ENCODE measurements around the gene MYH9. TPM values are rescaled to one million over a fixed set of nuclear protein-coding genes. Genes with fewer than 3 reads are reported as not detected.

MYH9 gene
- total and polyA plus RNA-seq, 4 experiments from 2014 or later: 17.3 to 734 (median 597) TPM

DNA sequence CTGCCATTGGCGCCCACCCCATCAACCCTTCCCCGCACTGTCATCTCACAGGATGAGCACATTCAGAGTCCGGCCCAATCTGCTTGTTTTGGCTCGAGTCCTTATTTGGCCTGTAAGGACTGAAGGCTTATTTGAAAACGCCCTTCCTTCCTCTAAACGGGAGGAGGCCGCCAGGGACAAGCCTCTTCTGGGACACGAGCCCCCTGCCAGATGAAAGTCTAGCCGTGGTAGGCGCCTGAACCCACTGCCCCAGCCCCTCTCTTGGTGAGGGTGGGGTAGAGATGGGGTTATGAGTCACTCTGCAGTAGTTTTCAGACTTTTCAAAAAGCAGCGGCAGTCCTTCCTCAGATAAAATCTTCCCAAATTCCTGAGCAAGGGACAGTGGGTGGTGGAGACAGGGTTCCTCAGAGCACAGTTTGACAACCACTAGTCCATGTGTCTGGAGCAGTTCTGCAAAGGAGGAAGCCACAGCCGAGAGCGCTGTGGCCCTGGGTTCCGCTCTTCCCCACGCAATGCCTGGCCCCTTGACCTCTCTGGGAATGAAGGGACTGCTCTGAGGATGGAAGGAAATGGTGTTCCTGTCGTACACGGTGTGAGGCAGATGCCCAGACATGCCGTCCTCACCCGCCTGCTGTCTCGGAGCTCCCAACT lies 57.0 kb downstream of the MYH9 start:
- intact Hi-C loops (cut with micrococcal nuclease): loop anchor here (5.0 kb wide), 1 partner anchor 37 kb away; no protein-coding TSS in a partner anchor
- Mint-ChIP-seq H3K36me3 (peaks cover 51 to 93% of the 10 kb centered on the region in 2 donors), H3K4me1 (peaks cover 81 to 95% (median 89%) of the 10 kb centered on the region in 4 donors), H3K27ac (peak overlapping the region; percentile 94 to 99 (median 99)), H3K4me3 (peak overlapping the region; percentile 87 to 94 (median 88)), H3K9me3 (peaks cover 0 to 12% (median 0%) of the 10 kb centered on the region in 8 donors), H3K27me3 (no peaks in the 10 kb centered on the region)
- peak overlapping the region; percentile 84 for H3K27ac ChIP-seq (ENCODE audit: low read depth, low read length)
- DNase-seq: peak in 1 of 5 donors; percentile 62
- peaks cover 55% of the 10 kb centered on the region for H3K36me3 ChIP-seq (ENCODE audit: insufficient read depth, low read length)
- H3K4me1 ChIP-seq (ENCODE audit: insufficient read depth, low read length): peaks cover 88% of the 10 kb centered on the region
- H3K4me3 ChIP-seq (ENCODE audit: low read length in 2 of 2): peak overlapping the region in 1 of 2 donors; percentile 53
- no peaks in the 10 kb centered on the region for H3K27me3 ChIP-seq (ENCODE audit: insufficient read depth, low read length)
- ChIA-PET CTCF (ENCODE audit: partially characterized antibody) (interaction anchor here (0.9 to 5.6 kb wide), 13 partner anchors 29 to 156 kb away, joined by 3 to 54 read pairs (median 8); no protein-coding TSS in a partner anchor), POLR2A (ENCODE audit: partially characterized antibody) (interaction anchor here (1.0 to 59.9 kb wide), 17 partner anchors 8 to 151 kb away, joined by 3 to 2535 read pairs (median 11); partner anchors contain the start of genes MYH9 and TXN2)
- H3K9me3 ChIP-seq (ENCODE audit: control insufficient read depth in 1 of 2, low read length in 2 of 2): no peaks in the 10 kb centered on the region

DNA sequence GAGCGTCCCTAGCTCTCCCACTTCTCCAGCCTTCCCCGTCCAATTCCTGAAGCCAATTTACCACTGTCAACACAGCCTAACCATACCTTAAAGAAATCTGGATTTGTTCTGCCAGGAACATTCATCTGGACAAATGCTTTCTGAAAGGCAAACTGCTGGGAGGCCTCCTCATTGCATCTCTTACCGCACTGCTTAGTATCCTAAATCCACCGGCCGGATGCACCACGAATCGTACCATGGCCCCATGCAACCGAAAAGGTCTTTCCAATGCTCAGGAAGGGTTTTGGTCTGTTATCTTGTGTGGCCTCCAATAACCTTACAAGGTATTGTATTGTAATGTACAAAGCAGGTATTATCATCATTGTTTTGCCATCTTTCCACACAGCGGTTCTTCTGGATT lies 57.6 kb downstream of the MYH9 start:
- peak in 1 of 5 donors; percentile 24 for DNase-seq
- H3K27me3 ChIP-seq (ENCODE audit: insufficient read depth, low read length): no peaks in the 10 kb centered on the region
- H3K27ac ChIP-seq (ENCODE audit: low read depth, low read length): peak overlapping the region; percentile 84
- H3K36me3 Mint-ChIP-seq: peaks cover 57 to 92% of the 10 kb centered on the region in 2 donors
- CTCF ChIA-PET (ENCODE audit: partially characterized antibody): interaction anchor here (3.2 kb wide), 1 partner anchor 141 kb away, joined by 17 read pairs; no protein-coding TSS in a partner anchor
- H3K9me3 Mint-ChIP-seq: peaks cover 0 to 12% (median 0%) of the 10 kb centered on the region in 8 donors
- H3K4me1 ChIP-seq (ENCODE audit: insufficient read depth, low read length): peaks cover 81% of the 10 kb centered on the region
- H3K27ac Mint-ChIP-seq: peak overlapping the region; percentile 94 to 99 (median 99)
- peaks cover 57% of the 10 kb centered on the region for H3K36me3 ChIP-seq (ENCODE audit: insufficient read depth, low read length)
- no peaks in the 10 kb centered on the region for H3K9me3 ChIP-seq (ENCODE audit: control insufficient read depth in 1 of 2, low read length in 2 of 2)
- H3K4me1 Mint-ChIP-seq: peaks cover 76 to 92% (median 83%) of the 10 kb centered on the region in 4 donors
- H3K4me3 ChIP-seq (ENCODE audit: low read length in 2 of 2): peak overlapping the region in 1 of 2 donors; percentile 53
- peak overlapping the region; percentile 80 to 94 (median 88) for H3K4me3 Mint-ChIP-seq
- H3K27me3 Mint-ChIP-seq: no peaks in the 10 kb centered on the region
- intact Hi-C loops (cut with micrococcal nuclease): loop anchor here (5.0 kb wide), 1 partner anchor 37 kb away; no protein-coding TSS in a partner anchor
- POLR2A ChIA-PET (ENCODE audit: partially characterized antibody): interaction anchor here (2.0 to 59.9 kb wide), 2 partner anchors 42 to 150 kb away, joined by 7 to 2535 read pairs; partner anchors contain the start of genes MYH9 and TXN2

DNA sequence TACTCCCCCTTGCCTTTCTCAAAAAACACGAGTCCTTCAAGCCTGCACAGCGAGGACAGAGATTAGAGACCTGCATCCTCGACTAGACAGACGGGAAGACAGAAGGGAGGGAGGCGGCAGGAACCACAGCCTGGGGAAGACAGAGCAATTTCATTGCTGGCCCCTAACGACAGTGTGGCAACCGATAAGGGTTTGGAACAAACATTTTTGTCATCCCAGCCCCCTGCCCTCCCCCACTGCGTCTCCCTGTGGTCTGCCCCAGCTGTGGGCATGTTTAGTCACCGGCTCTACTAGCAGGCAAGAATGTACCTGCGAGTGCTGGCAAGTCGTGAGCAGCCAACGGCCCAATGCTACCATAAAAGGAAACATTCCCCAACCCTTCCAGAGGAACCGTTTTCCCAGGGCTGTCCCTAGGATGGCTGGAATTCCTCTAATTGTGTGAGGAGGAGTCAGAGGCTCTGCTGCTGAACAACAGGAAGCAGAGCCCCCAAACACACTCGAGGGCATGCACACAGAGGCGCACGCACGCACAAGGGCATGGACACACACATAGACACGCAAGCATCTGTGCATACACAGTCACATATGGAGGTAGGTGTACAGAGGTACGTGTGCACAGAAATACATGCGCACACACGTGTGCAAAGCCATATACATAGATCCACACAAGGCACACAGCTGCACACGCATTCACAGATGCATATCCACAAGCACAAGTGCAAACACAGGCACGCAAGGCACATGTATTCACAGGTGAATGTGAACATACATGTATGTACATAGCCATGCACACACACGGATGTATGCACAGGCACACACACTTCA lies 58.3 kb downstream of the MYH9 start:
- H3K27me3 Mint-ChIP-seq: no peaks in the 10 kb centered on the region
- Histone ChIP-seq H3K4me1 (ENCODE audit: insufficient read depth, low read length) (peaks cover 75% of the 10 kb centered on the region), H3K36me3 (ENCODE audit: insufficient read depth, low read length) (peaks cover 57% of the 10 kb centered on the region), H3K27ac (ENCODE audit: low read depth, low read length) (peak overlapping the region; percentile 84), H3K4me3 (ENCODE audit: low read length in 2 of 2) (peak overlapping the region in 1 of 2 donors; percentile 42), H3K9me3 (ENCODE audit: control insufficient read depth in 1 of 2, low read length in 2 of 2) (no peaks in the 10 kb centered on the region), H3K27me3 (ENCODE audit: insufficient read depth, low read length) (no peaks in the 10 kb centered on the region)
- H3K36me3 Mint-ChIP-seq: peaks cover 62 to 92% of the 10 kb centered on the region in 2 donors
- H3K4me3 Mint-ChIP-seq: peak overlapping the region; percentile 80 to 94 (median 88)
- peak; percentile 50 to 94 (median 59) for DNase-seq
- H3K27ac Mint-ChIP-seq: peak overlapping the region; percentile 94 to 99 (median 99)
- ChIA-PET CTCF (ENCODE audit: partially characterized antibody) (interaction anchor here (1.1 to 3.6 kb wide), 5 partner anchors 28 to 141 kb away, joined by 3 to 17 read pairs (median 4); no protein-coding TSS in a partner anchor), POLR2A (ENCODE audit: partially characterized antibody) (interaction anchor here (0.5 to 59.9 kb wide), 8 partner anchors 9 to 151 kb away, joined by 3 to 2535 read pairs (median 6); partner anchors contain the start of genes MYH9 and TXN2)
- peaks cover 0 to 12% (median 0%) of the 10 kb centered on the region in 8 donors for H3K9me3 Mint-ChIP-seq
- intact Hi-C loops (cut with micrococcal nuclease): loop anchor here (1.0 to 5.0 kb wide), 2 partner anchors 38 to 141 kb away; no protein-coding TSS in a partner anchor
- peaks cover 71 to 91% (median 77%) of the 10 kb centered on the region in 4 donors for H3K4me1 Mint-ChIP-seq

DNA sequence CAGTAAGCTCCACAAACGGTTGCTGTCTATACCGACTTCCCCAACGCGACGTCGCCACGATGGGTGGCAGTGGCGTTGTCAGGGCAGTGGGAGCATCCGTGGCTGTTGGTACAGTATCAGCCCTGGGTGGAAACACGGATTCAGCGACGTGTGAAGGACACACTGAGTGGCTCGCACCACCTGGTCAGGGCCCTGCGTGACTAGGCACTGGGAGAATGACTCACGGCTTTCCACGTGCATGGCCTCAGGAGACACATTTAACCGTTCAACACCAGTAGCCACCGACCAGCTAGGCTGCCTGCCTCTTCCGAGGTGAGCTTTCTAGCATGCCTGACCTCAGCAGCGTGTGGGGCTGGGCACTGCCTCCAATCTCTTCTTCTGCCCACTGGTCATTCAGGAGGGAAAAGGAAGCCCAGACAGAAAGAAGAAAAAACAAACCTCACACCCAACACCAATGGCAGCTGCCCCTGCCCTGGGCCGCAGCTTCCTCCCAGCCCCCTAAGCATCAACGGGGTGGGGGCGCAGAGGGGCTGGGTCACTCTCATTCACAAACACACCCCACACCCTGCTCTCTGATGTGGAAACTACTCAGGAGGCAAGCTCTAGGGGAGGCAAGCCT lies 59.0 kb downstream of the MYH9 start:
- no peaks in the 10 kb centered on the region for H3K27me3 ChIP-seq (ENCODE audit: insufficient read depth, low read length)
- DNase-seq: peak in 1 of 5 donors; percentile 68
- ChIA-PET POLR2A (ENCODE audit: partially characterized antibody) (interaction anchor here (0.5 to 59.9 kb wide), 12 partner anchors 8 to 152 kb away, joined by 3 to 2535 read pairs (median 6); partner anchors contain the start of genes APOL2, MYH9 and TXN2), CTCF (ENCODE audit: partially characterized antibody) (interaction anchor here (1.1 to 3.6 kb wide), 6 partner anchors 27 to 158 kb away, joined by 3 to 17 read pairs (median 4); no protein-coding TSS in a partner anchor)
- Mint-ChIP-seq H3K27ac (peak overlapping the region; percentile 94 to 99 (median 99)), H3K4me3 (peak overlapping the region; percentile 80 to 94 (median 88)), H3K4me1 (peaks cover 65 to 86% (median 71%) of the 10 kb centered on the region in 4 donors), H3K9me3 (peaks cover 0 to 12% (median 0%) of the 10 kb centered on the region in 8 donors), H3K36me3 (peaks cover 62 to 90% of the 10 kb centered on the region in 2 donors), H3K27me3 (no peaks in the 10 kb centered on the region)
- peak overlapping the region; percentile 84 for H3K27ac ChIP-seq (ENCODE audit: low read depth, low read length)
- intact Hi-C loops (cut with micrococcal nuclease): loop anchor here (1.0 kb wide), 1 partner anchor 142 kb away; no protein-coding TSS in a partner anchor
- H3K4me1 ChIP-seq (ENCODE audit: insufficient read depth, low read length): peaks cover 67% of the 10 kb centered on the region
- peaks cover 62% of the 10 kb centered on the region for H3K36me3 ChIP-seq (ENCODE audit: insufficient read depth, low read length)
- H3K4me3 ChIP-seq (ENCODE audit: low read length in 2 of 2): peak overlapping the region in 1 of 2 donors; percentile 42
- H3K9me3 ChIP-seq (ENCODE audit: control insufficient read depth in 1 of 2, low read length in 2 of 2): no peaks in the 10 kb centered on the region

DNA sequence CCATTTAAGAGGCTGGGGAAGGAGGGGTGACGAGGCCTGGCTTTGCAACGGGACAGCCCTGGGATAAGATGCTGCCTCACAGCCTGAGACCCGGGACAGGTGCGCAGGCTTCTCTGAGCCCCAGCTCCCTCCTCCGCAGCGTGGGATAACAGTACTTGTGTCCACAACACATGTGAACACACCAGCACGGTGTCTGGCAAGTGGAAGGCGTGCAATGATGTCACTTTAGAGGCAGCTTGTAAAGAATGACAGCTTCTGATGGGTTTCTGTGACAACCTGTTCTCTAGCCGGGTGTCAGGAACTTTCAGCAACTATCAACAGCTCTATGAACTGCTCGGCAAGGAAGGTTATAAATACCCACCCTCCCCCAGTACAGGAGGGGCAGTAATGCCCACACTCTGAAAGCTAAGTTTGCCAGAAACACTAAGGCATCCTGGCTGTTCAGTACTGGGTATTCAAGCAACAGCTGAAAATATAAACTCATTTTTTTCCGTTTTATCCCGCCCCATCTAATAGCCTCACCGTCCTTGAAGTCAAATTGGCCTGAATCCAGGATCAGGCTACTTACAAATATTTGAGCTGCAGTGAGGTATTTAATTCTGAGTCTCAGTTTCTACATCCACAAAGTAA lies 59.7 kb downstream of the MYH9 start:
- Mint-ChIP-seq H3K4me1 (peaks cover 58 to 83% (median 64%) of the 10 kb centered on the region in 4 donors), H3K27ac (peak overlapping the region; percentile 94 to 99 (median 99)), H3K36me3 (peaks cover 64 to 89% of the 10 kb centered on the region in 2 donors), H3K9me3 (peaks cover 0 to 12% (median 0%) of the 10 kb centered on the region in 8 donors), H3K27me3 (no peaks in the 10 kb centered on the region), H3K4me3 (peak overlapping the region in 5 of 8 donors; percentile 88 to 94 (median 91))
- peaks cover 60% of the 10 kb centered on the region for H3K4me1 ChIP-seq (ENCODE audit: insufficient read depth, low read length)
- ChIA-PET POLR2A (ENCODE audit: partially characterized antibody) (interaction anchor here (0.8 to 59.9 kb wide), 10 partner anchors 10 to 152 kb away, joined by 3 to 2535 read pairs (median 6); partner anchors contain the start of genes APOL2, MYH9 and TXN2), CTCF (ENCODE audit: partially characterized antibody) (interaction anchor here (1.0 to 3.6 kb wide), 7 partner anchors 23 to 159 kb away, joined by 3 to 17 read pairs (median 4); no protein-coding TSS in a partner anchor)
- peak in 1 of 5 donors; percentile 37 for DNase-seq
- intact Hi-C loops (cut with micrococcal nuclease): no loop called here
- peak overlapping the region; percentile 84 for H3K27ac ChIP-seq (ENCODE audit: low read depth, low read length)
- H3K27me3 ChIP-seq (ENCODE audit: insufficient read depth, low read length): no peaks in the 10 kb centered on the region
- peaks cover 66% of the 10 kb centered on the region for H3K36me3 ChIP-seq (ENCODE audit: insufficient read depth, low read length)
- no peaks in the 10 kb centered on the region for H3K9me3 ChIP-seq (ENCODE audit: control insufficient read depth in 1 of 2, low read length in 2 of 2)
- H3K4me3 ChIP-seq (ENCODE audit: low read length in 2 of 2): no peak overlapping the region
